Right hindlimb (tissue), 1 donor: ENCODE measurements around the gene PCDH7.

Experiments used
- DNase-seq: peaks from one replicate; pipeline ENCODE4 v3.0.0-alpha.2; 2018

The PCDH7 gene

DNA sequence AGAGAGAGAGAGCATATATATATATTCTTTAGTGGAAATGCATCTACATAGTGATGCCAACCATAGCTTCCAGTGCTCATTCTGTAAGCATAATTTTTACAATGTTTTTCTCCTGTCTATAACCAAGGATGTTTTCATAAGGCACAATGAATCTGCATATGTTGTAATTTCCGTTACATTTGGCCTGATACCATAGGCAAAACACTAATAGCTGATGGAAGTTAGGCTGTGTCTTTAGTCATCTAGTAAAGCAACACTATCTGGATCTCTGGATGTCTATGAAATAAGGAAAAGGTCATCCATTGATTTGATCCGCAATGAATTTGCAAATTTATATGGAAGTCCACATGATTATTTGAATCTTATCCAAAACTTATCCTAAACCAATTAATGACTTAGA, 8.1 kb downstream of the PCDH7 start:
- no peak for DNase-seq

DNA sequence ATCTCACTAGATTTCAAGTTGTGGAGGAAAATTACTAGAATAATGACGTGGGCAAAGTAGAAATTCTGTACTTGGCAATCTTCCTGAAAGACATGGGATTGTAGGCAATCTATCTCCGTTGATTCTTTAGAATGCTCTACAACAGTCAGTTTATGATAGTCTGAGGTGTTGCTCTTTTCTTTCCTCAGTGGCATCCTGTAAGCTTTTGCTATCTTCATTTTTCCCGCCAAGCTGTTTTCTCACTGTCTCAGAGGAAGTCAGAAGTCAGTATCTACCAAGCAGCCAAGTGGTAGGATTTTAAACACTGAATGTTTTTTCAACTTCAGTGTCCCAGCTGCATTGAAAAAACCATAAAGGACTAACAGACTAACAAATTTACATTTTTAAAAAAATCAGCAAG, 23.7 kb downstream of the PCDH7 start:
- DNase-seq, result no peak

DNA sequence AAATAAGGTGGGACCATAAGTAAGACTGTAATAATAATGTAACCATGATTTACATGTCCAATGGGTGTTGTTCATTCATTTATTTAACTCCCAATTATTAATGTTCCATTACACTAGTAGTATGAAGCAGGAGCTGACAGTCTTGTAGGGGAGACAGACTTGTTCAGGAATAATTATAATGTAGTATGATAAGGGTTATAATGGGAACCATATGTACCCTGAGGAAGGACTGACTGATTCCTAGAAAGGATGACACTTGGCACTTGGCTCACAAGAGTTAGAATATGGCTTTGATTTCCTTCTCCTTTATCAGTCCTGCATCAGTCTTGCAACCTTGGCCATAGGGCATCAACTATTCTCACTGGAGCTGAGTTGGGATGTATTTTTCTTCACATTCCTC, 24.2 kb downstream of the PCDH7 start:
- no peak for DNase-seq

DNA sequence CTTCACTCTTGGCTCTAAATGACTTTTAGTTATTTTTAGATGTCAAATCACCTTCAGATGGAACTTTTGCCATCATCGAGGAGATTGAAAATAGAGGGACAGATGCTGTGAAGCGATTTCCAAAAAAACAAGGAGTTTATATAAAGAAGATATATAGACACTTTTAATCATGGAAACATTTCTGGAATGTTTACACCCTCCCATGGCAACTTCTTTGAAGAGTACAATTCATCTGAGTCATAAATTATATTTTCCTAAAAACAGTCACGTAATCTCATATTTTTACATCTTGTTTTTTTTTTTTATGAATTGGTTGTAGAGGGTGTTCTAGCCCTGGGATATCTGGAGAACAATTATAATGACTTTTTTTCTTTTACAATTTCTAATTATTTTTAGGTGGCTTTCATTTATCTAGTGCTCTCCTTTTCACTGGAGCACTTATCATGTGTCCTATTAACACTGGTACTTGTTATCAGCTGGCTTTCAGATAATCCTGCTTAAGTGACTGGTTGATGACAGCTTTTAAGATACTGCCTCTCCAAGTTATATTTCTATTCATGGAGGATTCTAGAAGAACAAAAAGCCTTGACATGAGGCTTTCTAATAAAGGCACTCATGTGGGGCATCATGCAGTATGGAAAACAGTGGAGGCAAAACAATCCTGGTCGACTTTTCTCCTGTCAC, 24.9 kb downstream of the PCDH7 start:
- DNase-seq, result no peak

DNA sequence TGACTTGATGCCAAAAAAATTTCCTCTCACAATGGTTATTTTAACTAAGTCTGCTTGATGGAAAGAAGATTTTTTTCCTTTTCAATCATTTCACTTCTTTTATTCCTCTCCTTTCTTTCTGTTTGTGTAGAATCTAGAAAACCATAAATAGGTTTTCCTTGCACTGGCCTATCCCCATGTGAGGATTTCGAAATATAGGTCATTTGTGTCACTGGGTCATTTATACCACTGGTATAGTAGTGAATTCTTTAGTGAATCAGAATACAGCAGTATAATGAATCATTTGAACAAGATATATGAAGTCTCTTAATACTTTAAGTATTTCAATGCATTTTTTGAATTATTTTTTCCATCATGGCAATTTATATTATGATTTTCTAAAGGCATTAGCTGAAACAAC, 26.6 kb downstream of the PCDH7 start:
- DNase-seq, result no peak

DNA sequence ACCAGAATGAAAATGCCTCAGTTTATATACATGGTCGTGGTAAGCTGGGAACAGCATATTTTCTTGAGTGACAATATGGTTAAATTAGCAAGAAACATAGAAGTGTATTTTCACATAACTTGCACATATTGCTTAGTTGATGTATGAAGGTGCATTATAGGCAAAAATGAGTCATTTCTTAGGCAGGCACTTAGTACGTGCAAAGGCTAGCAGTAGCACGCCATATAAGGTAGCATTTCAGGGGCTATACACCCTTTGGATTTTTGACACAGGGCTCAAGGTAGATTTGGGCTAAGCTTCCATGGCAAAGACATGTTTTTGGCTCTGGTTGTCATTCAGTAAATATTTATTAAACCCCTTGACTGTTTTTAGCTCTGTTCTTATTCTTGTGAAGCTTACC, 33.1 kb downstream of the PCDH7 start:
- no peak for DNase-seq

DNA sequence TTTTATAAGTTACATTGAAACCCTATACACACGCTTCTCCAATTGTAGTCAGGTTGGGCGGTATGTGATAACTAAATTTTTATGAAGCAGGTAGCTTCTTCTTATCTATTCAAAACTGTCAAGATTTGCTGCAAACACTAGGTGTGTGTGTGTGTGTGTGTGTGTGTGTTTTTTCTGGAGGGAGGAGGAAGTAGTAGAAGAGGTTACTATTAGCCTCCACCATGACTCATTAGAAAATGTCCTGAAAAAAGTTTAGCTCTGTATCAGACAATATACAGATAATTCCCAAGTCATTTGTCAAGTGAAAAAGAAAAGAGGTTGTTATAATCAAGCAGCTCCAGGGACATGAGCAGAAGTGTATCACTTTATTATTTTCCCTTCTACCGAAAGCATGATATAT, 33.9 kb downstream of the PCDH7 start:
- no peak for DNase-seq

DNA sequence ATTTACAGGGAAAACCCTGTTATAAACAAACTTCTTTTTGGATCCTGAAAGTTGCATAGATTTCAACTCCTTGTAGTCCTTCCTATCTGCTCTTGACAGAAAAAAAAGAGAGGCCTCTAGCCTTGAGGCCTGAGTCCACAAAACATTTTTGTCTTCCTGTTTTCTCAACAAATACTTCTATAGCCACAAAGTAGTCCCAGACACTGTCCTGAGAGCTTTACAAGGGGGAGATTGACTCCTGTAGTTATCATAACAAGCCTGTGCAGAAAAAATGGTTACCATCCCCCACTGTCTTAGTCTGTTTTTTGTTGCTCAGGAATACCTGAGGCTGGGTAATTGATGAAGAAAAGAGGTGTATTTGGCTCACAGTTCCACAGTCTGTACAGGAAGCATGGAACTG, 35.2 kb downstream of the PCDH7 start:
- DNase-seq, result no peak

DNA sequence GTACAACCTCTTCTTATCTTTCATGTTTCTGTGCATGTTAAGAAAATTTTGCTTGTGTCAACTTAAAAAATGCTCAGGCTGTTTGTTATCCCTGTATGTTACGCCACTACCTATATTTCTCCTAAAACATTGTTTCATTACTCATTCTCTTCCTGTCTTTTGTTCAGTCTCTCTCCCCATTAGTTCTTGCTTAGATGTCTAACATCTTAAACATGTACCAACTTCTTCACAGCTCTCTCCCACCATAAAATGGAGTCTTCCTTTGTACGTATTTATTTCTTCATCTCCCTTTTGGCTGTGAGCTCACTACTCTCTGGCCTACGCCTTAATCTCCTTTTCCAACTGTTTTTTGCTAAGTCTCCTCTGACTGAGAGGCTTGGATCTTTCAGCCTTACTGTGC, 36.4 kb downstream of the PCDH7 start:
- DNase-seq, result no peak

DNA sequence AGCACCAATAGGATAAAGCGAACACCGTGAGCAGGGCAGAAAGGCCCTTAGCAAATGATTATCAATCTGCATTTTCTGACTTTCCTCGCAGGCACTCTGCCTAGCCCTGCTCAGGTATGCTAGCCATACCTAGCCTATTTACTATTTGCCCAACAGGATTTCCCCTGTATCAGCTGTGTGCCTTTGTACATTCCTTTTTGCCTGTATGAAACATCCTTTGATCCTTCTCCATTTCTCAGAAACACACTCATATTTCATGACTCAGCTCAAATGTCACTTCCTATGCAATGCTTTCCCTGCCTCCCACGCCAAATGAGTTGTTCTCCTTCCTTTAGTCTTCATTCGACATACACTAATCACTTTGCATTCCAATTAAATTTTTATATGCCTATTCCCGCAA, 37.2 kb downstream of the PCDH7 start:
- DNase-seq, result no peak

DNA sequence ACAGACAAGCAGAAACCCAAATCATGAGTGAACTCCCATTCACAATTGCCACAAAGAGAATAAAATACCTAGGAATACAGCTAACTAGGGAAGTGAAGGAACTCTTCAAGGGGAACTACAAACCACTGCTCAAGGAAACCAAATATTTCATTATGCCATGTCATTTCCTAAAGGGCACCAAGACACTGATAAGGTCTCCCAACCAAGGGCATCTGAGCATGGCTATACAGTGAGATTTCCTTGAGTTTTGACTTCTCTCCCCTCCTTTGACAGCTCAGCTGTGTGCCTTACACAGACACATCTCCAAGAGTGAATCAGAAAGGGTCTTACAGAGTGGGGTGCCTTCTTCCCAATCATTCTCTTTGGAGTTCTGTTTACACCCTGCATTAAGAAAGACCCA, 40.4 kb downstream of the PCDH7 start:
- DNase-seq, result no peak

DNA sequence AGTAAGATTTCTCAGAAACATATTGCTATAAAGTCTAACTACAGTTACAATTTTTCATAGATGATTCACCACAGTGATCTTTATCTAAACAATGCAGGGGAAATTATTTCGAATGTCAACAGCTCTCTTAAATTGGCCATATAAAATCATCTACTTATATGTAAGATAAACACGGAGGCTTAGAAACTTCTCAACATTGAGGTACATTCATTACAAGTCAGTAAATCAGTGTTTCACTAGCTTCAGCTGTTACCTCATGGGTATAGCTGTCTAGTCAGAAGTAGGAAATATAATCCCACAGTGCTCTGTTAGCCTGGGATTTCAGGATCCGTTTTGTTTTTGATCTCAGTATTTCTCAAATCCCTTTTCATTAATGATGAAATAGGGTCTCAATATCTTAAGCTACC, 43.2 kb downstream of the PCDH7 start:
- no peak for DNase-seq

DNA sequence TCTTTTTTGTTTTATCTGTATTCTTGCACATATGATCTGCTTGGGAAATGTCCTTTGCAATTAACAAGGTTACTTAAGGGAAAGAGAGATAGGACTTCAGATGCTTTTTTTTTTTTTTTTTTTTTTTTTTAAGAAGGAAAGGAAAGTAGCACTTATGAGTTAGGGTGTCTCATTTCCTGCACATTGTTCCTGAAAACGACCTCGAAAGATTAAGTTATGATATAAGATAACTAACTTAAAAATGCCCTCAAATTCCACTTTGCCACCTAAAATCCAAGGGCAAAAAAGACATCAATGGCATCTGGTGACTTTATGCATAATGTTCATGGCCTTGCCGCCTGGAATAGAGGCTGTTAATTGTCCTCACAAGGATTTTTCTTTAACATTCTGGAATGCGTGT, 44.9 kb downstream of the PCDH7 start:
- no peak for DNase-seq

DNA sequence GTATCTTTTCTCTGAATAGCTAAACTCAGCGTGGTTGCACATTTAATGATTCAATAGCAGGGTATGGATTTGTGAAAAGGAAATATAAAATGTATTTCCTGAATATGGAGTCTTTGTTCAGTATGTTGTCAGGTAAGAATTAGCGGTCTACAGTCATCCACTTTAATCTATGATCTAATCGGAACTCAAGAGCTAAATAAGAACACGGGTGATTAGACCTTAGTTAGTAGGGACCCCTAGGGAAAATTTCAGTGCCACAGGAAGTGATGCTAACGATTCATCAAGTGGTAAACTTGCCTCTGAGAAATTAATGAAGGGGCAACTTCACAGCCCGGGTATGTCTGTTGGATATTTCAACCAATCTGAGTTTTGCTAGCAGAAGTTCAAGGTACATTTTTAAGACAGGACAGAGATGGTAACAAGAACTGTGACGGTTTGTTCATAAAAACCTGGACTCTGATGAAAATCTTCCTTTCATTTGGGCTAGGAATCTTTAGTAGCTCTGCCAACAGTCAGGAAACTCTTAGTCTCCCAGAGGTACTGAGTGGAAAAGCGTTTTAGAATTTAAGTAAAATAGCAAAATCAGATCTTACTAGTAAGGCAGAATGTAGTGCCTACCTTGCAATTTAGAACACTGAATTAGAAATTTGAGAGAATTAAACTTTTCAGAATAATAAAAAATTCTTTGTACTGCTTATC, 47.1 kb downstream of the PCDH7 start:
- no peak for DNase-seq

DNA sequence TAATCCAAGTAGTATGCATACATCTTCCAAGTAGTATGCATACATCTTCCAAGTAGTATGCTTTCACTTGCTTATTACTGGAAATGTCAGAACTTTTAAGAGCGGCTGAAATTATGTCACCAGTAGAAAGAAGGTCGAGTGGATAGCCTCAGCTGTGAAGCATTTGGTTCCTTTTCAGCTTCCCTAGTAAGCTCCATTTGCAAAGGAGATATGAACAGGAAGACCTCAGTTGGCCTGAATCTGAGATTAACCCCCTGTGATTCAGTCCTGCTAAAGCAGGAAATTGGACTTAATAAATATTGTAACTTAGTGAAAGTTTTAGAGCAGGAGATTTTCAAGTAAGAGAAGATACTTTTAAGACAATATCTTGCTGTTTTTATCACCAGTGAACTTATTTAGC, 48.1 kb downstream of the PCDH7 start:
- DNase-seq, result peak; percentile 40

DNA sequence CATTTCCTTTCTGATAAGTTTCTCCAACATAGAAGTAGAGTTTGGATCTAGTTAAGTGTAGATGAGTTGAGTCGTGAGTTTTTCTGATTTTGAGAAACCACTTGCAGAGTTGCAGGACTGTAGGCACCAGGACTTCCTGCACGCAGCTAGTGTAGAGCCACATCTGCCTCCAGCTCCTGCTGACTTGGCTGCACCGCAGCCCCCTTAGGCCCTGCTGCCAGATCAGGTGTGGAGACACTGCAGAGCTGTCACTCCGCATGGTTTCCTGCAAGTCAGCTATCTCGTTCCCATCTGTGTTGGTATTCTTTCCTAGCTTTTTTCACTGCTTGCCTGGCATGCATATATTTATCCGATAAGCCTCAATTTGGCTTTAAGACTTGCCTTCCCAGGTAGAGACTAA, 48.9 kb downstream of the PCDH7 start:
- no peak for DNase-seq

DNA sequence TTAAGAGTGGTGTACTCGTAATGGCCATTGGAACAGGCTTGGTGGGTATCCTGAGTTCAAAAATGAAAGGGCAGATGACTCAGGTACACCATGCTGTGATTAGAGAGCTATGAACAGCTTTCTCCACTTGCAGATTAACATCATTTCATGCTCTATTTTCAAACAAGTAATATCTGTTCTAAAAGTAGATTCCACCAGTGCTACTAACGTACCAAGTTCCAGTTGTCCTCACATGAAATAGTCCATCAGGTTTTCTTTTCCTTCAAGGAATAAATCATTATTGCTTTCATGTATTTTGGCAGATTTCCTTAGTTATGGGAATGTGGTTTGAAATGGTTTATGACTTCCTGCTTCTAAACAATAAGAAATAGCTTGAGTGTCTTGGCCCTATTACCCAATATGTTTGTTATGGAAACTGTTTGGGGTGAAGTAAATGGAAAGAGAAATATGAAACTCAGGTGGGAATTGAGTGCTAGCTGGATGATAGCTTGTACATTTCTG, 49.9 kb downstream of the PCDH7 start:
- DNase-seq, result no peak

DNA sequence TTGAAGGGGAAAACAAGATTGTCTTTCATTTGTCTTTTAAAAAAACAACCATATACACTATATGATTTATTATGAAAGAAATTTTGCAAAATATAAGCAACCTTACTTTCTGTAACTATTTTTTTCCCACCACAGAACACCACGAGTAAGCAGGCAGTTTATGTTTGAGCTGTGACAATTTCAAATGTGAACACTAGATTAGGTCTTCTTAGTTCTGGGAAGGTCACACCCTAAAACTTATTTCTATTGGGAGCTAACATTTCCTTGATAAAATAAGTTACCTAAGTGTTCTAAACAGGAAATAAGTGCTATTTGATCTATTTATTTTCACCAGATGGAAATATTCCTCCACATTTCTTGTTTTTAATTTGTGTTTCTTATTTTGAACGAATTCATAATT, 50.6 kb downstream of the PCDH7 start:
- DNase-seq, result no peak

DNA sequence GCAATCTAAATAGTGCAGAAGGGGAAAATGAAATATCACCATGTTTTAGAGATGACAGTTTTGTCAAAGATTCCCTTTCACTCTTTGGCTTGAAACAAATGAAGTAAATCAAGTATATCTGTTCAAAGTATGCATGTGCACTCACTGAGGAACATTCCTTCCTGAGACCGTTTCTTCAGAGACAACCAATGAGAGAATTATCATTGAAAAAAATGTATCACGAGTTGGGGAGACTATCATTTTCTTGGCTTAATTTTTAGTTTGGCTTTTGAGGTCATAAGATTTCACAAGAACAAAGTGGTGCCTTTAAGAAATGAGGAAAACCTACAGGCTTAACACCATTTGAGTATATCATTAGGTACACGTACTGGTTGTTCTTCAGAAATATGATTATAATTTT, 56.3 kb downstream of the PCDH7 start:
- DNase-seq, result no peak

DNA sequence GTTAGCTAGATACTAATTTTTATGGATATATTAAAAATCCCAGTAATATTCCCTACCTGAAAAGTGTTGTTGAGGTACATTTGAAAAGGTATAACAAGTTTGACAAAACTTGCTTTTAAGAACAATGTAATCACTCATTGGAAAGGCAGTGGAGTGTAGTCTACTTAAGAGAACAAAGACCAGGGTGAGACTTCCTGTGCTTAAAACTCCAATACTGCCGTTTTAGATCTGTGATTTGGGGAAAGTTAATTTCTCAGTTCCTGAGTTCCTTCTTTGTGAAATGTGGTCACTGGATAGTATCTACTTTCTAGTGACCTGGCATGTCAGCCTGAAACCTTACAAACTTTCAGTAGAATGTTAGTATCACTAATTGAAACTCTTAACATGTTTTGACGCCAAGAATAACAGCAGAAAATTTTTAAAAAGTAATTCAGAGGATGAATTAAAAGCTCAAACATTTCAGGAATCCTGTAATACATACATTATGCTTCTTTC, 56.8 kb downstream of the PCDH7 start:
- no peak for DNase-seq
